Activated naive CD4-positive, alpha-beta T cell treated with anti-CD3 and anti-CD28 coated beads, Interleukin-2, amount 50 U/mL, for 24 hours (primary cell): Measurements from ENCODE around the gene CALML3.

Experiments used
- H3K27ac Mint-ChIP-seq: one replicate; pipeline ENCODE4 v1.8.0; 2021; ENCODE audit warnings: mild to moderate bottlenecking, mixed read lengths
- H3K27me3 Mint-ChIP-seq: one replicate; pipeline ENCODE4 v1.8.0; 2021; ENCODE audit warnings: mixed read lengths
- H3K36me3 Mint-ChIP-seq: one replicate; pipeline ENCODE4 v1.8.0; 2021; ENCODE audit warnings: mixed read lengths
- H3K4me1 Mint-ChIP-seq: one replicate; pipeline ENCODE4 v1.8.0; 2021; ENCODE audit warnings: mixed read lengths
- H3K4me3 Mint-ChIP-seq: one replicate; pipeline ENCODE4 v1.8.0; 2021; ENCODE audit warnings: mild to moderate bottlenecking, mixed read lengths
- H3K9me3 Mint-ChIP-seq: one replicate; pipeline ENCODE4 v1.8.0; 2021; ENCODE audit warnings: mixed read lengths

The CALML3 gene

DNA sequence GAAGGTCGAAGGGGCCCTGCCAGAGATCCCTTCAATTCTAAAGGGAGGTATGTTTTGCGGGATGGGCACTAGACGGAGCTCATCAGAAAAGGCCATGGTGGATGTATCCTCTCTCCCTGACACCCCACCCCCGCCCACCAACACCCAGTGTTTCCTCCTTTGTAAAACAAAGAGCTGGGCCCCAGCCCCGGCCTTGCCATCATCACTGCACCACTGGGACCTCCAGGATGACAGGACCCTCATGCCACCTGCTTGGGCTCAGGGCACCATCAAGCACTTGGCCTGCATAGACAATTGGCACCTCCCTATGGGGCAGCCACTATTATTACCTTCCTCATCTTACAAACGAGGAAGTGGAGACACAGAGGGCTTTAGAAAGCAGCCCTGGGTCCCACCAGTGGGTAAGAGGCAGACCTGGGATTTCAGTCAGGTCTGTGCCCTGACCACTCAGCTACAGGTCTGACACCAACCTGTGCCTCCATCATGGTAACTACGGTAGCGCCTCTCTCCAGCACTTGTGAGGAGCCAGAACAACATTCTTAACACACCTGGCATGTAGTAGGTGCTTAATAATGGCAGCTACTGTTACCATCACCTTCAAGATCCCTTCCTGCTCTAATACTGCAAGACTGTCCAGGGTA is 2.0 kb downstream of the CALML3 start:
- no peak overlapping the region for H3K27ac Mint-ChIP-seq
- H3K4me1 Mint-ChIP-seq, result no peaks in the 10 kb centered on the region

DNA sequence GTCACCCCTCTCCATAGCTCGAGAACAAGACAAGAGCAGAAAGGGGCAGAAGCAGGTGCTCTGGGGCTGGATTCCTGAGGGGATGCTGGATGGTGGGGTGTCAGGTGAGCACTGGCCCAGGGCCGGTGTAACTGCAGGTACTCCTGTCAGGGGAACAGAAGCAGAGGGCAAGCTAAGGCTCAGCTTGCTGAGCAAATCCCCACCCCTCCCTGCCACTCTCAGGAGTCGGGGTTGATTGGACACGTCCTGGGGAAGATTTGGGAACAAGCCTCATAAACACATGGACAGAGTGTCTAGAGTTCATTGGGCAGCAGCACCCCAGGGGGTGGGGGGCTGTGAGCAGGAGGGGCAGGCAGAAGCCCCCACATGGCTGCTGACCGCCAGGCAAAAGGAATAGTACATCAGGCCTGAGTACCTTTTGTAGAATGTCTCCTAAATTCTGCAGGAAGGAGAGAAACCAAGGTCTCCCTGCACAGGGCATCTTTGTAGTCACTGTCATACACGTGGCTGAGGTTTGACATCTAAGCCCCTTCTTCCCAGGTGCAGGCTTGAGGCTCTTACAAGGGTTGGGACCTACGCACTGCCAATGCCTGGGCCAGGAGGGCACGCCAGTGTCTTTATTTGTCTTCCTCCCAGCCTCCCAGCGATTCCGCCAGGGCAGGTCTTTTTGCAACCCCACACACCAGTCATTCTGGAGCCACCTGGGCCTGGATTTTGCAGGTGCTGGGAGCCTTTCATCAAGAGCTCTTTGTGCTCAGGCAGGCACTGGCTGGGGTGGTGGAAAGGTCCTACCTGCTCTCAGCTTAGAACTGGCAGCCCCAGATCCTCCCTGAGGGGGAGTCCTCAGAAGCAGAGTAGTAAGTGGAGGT is 2.8 kb downstream of the CALML3 start:
- Mint-ChIP-seq H3K36me3 (no peaks in the 10 kb centered on the region), H3K27me3 (no peaks in the 10 kb centered on the region), H3K27ac (no peak overlapping the region), H3K4me3 (no peak overlapping the region), H3K4me1 (no peaks in the 10 kb centered on the region), H3K9me3 (no peaks in the 10 kb centered on the region)

More for the DNA sequence above, 2.0 kb downstream of the CALML3 start:
- Mint-ChIP-seq H3K27me3 (no peaks in the 10 kb centered on the region), H3K36me3 (no peaks in the 10 kb centered on the region), H3K9me3 (no peaks in the 10 kb centered on the region), H3K4me3 (no peak overlapping the region)

DNA sequence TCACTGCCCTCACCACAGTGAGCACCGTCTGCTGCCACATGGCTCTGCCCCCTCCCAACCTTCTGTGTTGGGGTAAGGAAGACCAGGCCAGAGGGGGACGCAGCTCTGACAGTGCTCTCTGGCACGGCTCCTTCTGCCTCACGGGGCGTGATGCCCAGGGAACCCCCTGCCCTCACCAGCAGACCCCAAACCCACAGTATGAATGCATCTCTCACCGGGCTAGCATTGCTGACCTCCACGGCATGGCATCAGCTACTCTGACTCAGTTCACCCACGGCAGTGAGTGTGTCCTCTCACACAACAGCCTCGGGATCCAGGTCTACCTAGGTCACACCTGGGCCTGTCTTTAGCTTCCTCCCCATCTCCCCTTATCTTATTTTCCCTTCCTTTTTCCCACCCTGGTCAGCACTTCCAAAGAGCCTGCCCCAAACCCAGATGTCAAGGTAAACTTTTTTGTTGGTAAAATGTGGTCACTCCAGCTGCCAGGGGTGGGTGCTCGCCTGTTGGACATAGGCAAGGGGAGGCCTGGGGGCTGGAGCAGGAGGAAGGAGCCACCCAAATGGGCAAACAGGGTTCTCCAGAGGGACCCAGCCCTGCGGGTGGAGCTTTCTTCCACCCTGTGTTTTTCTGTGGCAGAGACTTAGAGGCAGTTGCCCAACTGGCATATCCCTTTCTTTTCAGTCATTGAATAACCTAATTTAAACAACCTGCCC is 4.4 kb downstream of the CALML3 start:
- Mint-ChIP-seq H3K36me3 (no peaks in the 10 kb centered on the region), H3K27ac (no peak overlapping the region), H3K9me3 (no peaks in the 10 kb centered on the region), H3K27me3 (no peaks in the 10 kb centered on the region), H3K4me1 (no peaks in the 10 kb centered on the region), H3K4me3 (no peak overlapping the region)

DNA sequence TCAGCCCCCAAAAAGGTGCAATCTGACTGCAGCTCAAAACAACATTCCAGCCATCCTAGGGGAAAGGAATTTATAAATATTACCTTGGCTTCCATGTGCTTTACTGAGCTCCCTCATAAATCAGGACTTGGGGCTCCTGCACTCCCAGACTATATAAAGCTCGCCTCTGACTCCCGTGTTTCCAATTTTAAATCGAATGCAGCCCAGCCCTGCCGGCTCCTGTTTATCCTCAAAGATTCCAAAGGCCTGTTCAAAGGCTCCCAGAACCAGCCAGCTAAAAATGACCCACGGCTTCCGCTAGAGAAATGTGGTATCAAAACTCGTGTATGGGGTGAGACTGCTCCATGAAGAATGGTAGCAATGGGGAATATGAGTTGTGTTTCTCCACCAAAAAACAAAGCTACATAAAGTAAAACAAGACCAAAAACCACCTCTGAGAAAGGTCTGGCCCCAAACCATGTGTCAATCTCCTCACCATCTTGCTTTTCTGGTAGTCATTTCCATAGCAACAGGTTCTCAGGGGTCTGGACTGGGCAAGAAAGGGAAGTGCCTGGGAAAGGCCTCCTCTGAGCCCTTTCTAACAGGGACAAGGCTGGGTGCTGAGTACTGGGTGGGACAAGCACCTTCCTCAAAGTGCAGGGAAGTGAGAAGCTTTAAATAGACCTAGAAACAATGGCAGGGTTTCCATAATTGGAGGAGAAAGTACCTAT is 5.1 kb downstream of the CALML3 start:
- H3K27me3 Mint-ChIP-seq, result no peaks in the 10 kb centered on the region

DNA sequence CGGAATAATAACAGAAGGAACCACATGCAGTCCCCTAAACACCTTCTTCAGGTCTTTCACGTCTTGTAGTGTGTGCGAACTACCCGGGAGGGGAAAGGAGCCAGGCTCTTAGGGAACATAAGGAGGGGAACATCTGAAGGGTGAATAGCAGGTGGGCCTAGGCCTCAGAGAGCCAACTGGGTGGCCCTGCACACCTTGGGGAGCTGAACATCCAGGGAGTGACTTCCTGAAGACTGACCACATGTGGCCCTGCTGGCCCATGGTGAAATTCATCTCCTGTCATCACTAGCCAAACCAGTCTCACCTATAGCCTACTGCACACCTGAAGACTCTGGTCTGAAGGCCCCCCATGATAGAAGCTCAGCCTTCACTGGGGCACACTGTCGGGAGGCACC is 5.6 kb downstream of the CALML3 start:
- Mint-ChIP-seq H3K4me1 (no peaks in the 10 kb centered on the region), H3K27ac (no peak overlapping the region), H3K9me3 (no peaks in the 10 kb centered on the region), H3K36me3 (no peaks in the 10 kb centered on the region), H3K27me3 (no peaks in the 10 kb centered on the region), H3K4me3 (no peak overlapping the region)

More for the DNA sequence above, 5.1 kb downstream of the CALML3 start:
- no peak overlapping the region for H3K27ac Mint-ChIP-seq
- H3K9me3 Mint-ChIP-seq, result no peaks in the 10 kb centered on the region
- no peaks in the 10 kb centered on the region for H3K4me1 Mint-ChIP-seq
- no peaks in the 10 kb centered on the region for H3K36me3 Mint-ChIP-seq
- H3K4me3 Mint-ChIP-seq, result no peak overlapping the region

DNA sequence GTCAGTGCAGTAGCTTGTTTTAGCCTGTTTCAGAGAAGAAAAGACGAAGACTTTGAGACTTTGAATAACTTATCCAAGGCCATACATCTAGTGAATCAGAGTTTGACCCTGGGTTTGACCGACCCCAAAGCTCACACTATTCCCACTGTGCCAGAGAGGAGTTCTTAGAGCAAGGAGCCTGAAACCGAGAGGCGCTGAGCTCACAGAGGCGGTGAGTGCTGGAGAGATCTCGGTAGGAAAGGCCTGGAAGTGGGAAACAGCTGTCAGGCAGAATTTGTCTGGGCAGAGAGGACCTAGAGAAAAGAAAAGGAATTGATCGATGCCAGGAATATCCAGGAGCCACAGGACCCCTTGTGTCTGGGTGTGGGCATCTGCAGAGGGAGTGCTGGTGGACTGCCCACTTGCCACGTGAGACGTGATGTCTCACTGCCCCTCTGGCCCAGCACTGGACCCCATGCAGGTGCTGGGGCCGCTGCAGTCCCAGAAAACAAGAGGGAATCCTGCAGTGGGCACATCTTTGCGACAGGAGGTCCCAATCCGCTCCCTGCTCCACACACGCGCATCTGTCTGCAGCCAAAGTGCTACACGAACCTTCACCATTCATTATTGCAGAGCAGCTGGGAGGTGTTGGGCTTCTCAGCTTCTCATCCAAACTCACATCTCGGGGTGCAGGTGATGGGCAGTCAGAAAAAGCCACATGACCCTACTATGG is 6.2 kb downstream of the CALML3 start:
- H3K9me3 Mint-ChIP-seq, result no peaks in the 10 kb centered on the region
- no peak overlapping the region for H3K4me3 Mint-ChIP-seq
- H3K27ac Mint-ChIP-seq, result no peak overlapping the region
- H3K36me3 Mint-ChIP-seq, result no peaks in the 10 kb centered on the region
- no peaks in the 10 kb centered on the region for H3K27me3 Mint-ChIP-seq
- H3K4me1 Mint-ChIP-seq, result no peaks in the 10 kb centered on the region

DNA sequence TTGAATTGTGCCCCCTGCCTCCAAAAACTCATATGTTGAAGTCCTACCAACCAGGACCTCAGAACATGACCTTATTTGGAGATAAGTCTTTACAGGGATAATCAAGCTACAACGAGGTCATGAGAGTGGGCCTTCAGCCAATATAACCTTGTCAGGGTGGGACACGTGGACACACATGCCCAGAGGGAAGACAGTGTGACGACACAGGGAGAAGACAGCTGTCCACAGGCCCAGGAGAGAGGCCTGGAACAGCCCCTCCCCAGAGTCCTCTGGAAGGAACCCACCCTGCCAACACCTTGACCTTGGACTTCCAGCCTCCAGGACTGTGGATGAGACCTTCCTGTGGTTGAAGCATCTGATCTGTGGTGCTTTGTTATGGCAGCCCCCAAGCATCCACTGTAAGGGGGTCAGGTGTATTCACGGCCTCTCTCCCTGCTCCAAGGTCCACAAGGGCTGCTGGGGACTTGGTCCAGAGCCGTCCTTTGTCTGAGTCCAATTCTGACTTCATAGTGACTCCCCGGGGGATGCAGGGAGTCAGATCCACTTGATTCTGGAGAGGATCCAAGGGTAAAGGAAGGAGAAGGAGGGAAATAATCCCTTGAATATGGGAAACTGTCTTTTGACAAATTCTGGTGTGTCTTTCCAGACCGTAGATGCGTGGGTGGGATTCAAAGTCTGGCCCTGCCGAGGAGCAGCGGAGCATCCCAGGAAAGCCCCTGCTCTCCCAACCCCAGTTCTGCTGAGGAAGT is 7.0 kb downstream of the CALML3 start:
- Mint-ChIP-seq H3K27ac (no peak overlapping the region), H3K4me1 (no peaks in the 10 kb centered on the region), H3K36me3 (no peaks in the 10 kb centered on the region), H3K27me3 (no peaks in the 10 kb centered on the region), H3K9me3 (no peaks in the 10 kb centered on the region), H3K4me3 (no peak overlapping the region)

DNA sequence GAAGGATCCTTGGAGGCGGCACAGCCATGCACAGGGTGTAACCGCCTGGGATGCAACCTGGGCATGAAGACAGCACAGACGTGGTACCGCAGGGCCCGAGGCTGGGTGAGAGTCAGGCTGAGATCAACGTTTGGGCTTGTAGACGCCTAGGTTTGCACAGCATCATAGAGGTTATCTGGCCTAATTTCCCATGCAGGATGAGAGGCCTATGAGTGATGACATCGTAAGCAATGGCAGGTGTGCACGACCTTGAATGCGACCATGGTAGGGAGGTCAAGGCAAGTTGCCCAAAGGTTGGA is 7.5 kb downstream of the CALML3 start:
- Mint-ChIP-seq H3K9me3 (no peaks in the 10 kb centered on the region), H3K4me3 (no peak overlapping the region)

DNA sequence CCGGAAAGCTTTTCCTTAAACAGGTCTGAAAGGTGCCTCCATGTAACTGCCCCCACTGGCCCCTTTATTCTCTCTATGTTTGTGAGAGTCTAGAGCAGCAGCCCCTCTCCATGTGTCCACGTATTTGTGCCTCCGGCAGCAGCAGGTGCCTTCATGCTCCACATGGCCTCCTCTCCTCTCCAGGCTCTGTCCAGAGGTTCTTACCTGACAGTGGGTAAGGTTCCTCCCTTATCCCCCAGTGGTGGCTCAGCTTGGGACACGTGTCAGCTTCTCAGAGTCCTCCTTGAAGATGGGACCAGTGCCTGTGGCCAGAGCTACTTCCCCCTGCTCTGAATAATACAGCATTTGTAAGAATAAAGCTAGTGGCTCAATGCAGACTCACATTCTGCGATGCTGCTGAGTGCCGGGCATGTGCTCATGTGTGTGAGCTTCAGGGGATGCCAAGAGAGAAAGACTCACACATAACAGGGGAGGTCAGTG is 7.9 kb downstream of the CALML3 start:
- H3K9me3 Mint-ChIP-seq, result no peaks in the 10 kb centered on the region
- H3K27me3 Mint-ChIP-seq, result no peaks in the 10 kb centered on the region
- no peaks in the 10 kb centered on the region for H3K36me3 Mint-ChIP-seq
- H3K4me1 Mint-ChIP-seq, result no peaks in the 10 kb centered on the region
- H3K4me3 Mint-ChIP-seq, result no peak overlapping the region
- H3K27ac Mint-ChIP-seq, result no peak overlapping the region

More for the DNA sequence above, 7.5 kb downstream of the CALML3 start:
- Mint-ChIP-seq H3K36me3 (no peaks in the 10 kb centered on the region), H3K27me3 (no peaks in the 10 kb centered on the region), H3K27ac (no peak overlapping the region), H3K4me1 (no peaks in the 10 kb centered on the region)

DNA sequence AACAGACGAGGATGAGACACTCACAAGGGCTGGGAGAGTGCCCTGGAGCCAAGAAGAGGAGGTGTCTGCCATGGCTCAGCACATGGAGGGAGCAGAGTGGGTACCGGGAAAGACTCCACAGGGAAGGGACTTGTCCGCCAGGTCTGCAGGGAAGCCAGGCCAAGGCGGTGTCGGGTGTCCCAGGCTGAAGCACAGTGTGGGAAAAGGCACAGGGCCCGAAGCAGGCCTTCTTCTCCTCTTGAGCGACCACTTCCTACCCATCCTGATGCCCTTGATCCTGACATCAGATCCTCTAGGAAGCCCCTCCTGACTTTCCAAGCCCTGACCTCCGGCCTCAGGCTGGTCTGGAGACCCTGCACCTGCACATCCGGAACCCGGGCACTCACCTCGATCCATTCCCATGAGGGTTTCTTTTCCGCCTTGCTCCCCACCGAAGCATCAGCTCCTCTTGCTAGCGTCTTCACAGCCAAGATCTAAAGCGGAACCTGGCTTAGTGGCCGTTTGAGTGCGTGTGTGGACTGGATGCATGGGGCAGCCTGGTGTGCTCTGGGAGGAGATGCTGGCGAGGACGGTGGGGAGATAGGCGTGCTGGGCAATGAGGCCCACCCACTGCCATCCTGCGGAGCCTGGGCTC is 8.5 kb downstream of the CALML3 start:
- Mint-ChIP-seq H3K9me3 (no peaks in the 10 kb centered on the region), H3K4me1 (no peaks in the 10 kb centered on the region), H3K4me3 (no peak overlapping the region), H3K27ac (no peak overlapping the region), H3K36me3 (no peaks in the 10 kb centered on the region), H3K27me3 (no peaks in the 10 kb centered on the region)

DNA sequence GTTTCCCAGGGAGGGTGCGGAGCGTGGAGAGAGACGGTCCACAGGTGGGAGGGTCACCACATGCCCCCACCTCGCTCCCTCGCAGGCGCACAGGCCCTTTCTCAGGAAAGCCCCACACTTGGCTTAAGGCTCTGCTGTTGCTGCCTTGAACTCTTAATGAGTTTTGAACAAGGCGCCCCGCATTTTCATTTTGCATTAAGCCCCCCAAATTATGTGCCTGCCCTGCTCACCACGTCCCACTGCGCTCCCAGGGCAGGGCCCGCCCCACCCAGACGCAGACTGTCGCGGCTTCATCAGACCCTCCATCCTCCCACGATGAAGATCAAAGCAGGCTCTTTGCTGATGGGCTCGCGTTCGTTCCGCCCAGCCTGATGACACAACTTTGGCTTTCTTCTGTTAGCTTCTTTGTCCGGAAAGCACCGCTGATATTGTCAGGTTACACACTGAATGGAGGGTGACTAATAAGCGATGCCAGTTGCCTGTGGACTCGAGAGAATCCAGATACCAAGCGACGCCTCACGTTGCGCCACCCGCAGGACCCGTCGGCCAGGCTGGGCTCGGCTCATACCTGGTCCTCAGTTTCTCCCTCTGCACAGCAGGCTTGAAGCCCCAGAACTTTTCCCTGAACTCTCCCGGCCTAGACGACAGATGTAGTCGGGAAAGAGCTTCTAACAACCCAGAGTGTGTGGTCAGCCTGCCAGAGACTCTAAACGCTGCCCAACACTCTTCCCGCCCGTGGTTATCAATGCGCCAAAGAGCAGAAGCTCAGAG is 9.5 kb downstream of the CALML3 start:
- Mint-ChIP-seq H3K36me3 (no peaks in the 10 kb centered on the region), H3K4me3 (no peak overlapping the region), H3K9me3 (no peaks in the 10 kb centered on the region), H3K4me1 (no peaks in the 10 kb centered on the region), H3K27ac (no peak overlapping the region), H3K27me3 (no peaks in the 10 kb centered on the region)

DNA sequence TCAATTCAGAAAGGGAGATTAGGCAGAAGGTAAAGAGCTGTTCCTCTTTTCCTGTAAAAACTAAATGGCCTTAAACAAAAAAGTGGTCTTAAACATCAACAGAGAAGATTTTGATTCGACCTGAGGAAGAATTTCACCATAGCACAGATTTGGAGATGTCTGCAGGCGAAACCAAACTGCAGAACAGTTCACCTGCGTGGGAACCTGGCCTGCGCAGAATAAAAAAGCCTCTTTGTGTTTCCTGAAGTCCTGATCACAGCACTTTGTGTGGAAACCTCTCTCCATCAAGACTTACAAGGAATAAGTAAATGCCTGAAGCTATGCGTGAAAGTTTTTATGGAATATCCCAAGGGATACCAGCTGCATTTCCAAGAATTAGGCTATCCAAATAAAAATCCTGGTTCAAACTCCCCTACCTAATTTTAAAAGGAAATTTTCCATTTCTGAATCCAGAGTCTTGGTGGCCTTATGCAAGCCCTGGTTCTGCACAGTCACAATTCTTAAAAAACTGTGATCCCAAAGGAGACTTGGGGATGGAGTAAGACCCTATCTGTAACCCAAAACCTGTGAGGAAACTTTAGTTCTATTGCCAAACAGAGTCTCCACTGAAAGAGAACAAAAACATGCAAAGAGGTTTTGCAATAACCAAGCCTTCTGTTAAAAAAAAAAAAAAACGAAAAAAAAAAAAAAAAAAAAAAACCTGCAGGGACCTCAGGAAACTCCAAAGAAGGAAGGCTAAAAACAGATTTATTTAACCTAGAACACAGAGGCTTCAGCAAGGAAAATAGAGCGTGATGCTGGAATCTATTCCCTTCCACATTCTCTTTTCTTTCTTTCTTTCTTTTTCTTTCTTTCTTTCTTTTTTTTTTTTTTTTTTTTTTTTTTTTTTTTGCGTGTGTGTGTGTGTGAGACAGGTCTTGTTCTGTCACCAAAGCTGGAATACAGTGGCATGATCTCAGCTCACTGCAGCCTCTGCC is 10.4 kb downstream of the CALML3 start:
- Mint-ChIP-seq H3K36me3 (no peaks in the 10 kb centered on the region), H3K9me3 (no peaks in the 10 kb centered on the region), H3K4me1 (no peaks in the 10 kb centered on the region), H3K27me3 (no peaks in the 10 kb centered on the region), H3K4me3 (no peak overlapping the region), H3K27ac (no peak overlapping the region)
